GM12874 (cell line): ENCODE results near the gene COMMD2.

ENCODE experiments used
- CTCF ChIP-seq: IDR thresholded peaks from 2 replicates; pipeline ENCODE4 v1.5.1; 2011; ENCODE audit warnings: low read depth, mild to moderate bottlenecking, control low read depth, low read length, moderate library complexity; ENCODE audit not compliant: insufficient read depth

The COMMD2 gene

GRCh38 chr3:149763565-149764195 lies 11.4 kb upstream of the COMMD2 start:
- TF ChIP-seq CTCF, result no peak

GRCh38 chr3:149753717-149754116 lies 1.4 kb upstream of the COMMD2 start:
- TF ChIP-seq CTCF, result no peak

GRCh38 chr3:149752788-149753136 lies 473 bp upstream of the COMMD2 start:
- TF ChIP-seq CTCF, result no peak

GRCh38 chr3:149751551-149751950 lies 738 bp downstream of the COMMD2 start:
- TF ChIP-seq CTCF, result no peak

- no peak for TF ChIP-seq CTCF
Observed at GRCh38 chr3:149744606-149745005, 7.7 kb downstream of the COMMD2 start.

GRCh38 chr3:149744151-149744550 lies 8.1 kb downstream of the COMMD2 start:
- TF ChIP-seq CTCF, result no peak

GRCh38 chr3:149739396-149739795 lies 12.9 kb downstream of the COMMD2 start:
- no peak for TF ChIP-seq CTCF

GRCh38 chr3:149738876-149739275 lies 13.4 kb downstream of the COMMD2 start:
- no peak for TF ChIP-seq CTCF
